A673 (cell line): ENCODE results near the gene SPO11. TPM values are rescaled to one million over a fixed set of nuclear protein-coding genes. Genes with fewer than 3 reads are reported as not detected.

Experiments
- BruUV-seq: library from RNA; stranded (reverse); fragments of 400-500 nt; replicated peaks from 2 replicates; lab custom pipeline; 2021; lab: Mats Ljungman, UMichigan
- CTCF ChIA-PET: fragments of 300-600 bp; sonication (Branson Sonifier 250); formaldehyde crosslinking; loops from one replicate; lab custom pipeline; 2022; ENCODE audit warnings: antibody characterized with exemption; lab: Charles Lee
- POLR2A ChIA-PET: fragments of 300-600 bp; sonication (Branson Sonifier 250); formaldehyde crosslinking; loops from one replicate; lab custom pipeline; 2022; ENCODE audit warnings: antibody characterized with exemption; ENCODE audit not compliant: low non-redundant PET; lab: Charles Lee
- DNase-seq: peaks from one replicate; pipeline ENCODE4 v3.0.0-alpha.2; 2015; ENCODE audit warnings: low spot score
- H3K27ac ChIP-seq: fragments of 200-600 bp; sonication (generic); 2 replicates; pipeline ENCODE4 v1.5.1; 2016; ENCODE audit warnings: mixed run types, low read depth, mild to moderate bottlenecking, mixed read lengths, antibody characterized with exemption, low read length; ENCODE audit not compliant: poor library complexity, severe bottlenecking
- H3K27me3 ChIP-seq: fragments of 200-600 bp; sonication (generic); replicated peaks from 2 replicates; pipeline ENCODE4 v1.6.1; 2017; ENCODE audit warnings: mixed run types, low read depth, mild to moderate bottlenecking, mixed read lengths, antibody characterized with exemption, low read length; ENCODE audit not compliant: insufficient read depth, poor library complexity
- H3K36me3 ChIP-seq: fragments of 200-600 bp; sonication (generic); 2 replicates; pipeline ENCODE4 v1.6.1; 2016; ENCODE audit warnings: mixed run types, mild to moderate bottlenecking, mixed read lengths, antibody characterized with exemption, low read length; ENCODE audit not compliant: insufficient read depth, poor library complexity, severe bottlenecking
- H3K4me1 ChIP-seq: fragments of 200-600 bp; sonication (generic); 2 replicates; pipeline ENCODE4 v1.6.1; 2017; ENCODE audit warnings: mixed run types, mild to moderate bottlenecking, mixed read lengths, antibody characterized with exemption, low read length; ENCODE audit not compliant: insufficient read depth, poor library complexity, severe bottlenecking
- H3K4me3 ChIP-seq: fragments of 200-600 bp; sonication (generic); 2 replicates; pipeline ENCODE4 v1.5.1; 2016; ENCODE audit warnings: low read depth, mixed run types, mild to moderate bottlenecking, mixed read lengths, low read length; ENCODE audit not compliant: poor library complexity, severe bottlenecking
- H3K9me3 ChIP-seq: fragments of 200-600 bp; sonication (generic); 2 replicates; pipeline ENCODE4 v1.6.1; 2016; ENCODE audit warnings: mixed run types, low read depth, mild to moderate bottlenecking, mixed read lengths, antibody characterized with exemption, low read length; ENCODE audit not compliant: poor library complexity, severe bottlenecking
- CTCF ChIP-seq: fragments of 300-800, 200-600 bp; sonication (generic); conservative IDR thresholded peaks from 2 replicates; pipeline ENCODE4 v1.5.1; 2017; ENCODE audit warnings: low read depth, mild to moderate bottlenecking, antibody characterized with exemption, low read length, moderate library complexity, mixed read lengths
- EZH2 ChIP-seq: fragments of 200-600 bp; sonication (generic); IDR thresholded peaks from 2 replicates; pipeline ENCODE4 v1.6.1; 2017; ENCODE audit warnings: borderline replicate concordance, low read depth, mild to moderate bottlenecking, mixed read lengths, antibody characterized with exemption, low read length; ENCODE audit not compliant: poor library complexity, severe bottlenecking
- intact Hi-C: fragments of 100-400 bp; cut with micrococcal nuclease; formaldehyde crosslinking; loops from one replicate; pipeline ENCODE4 v1.10.0; 2022; ENCODE audit not compliant: unreplicated experiment
- total RNA-seq: library from RNA; stranded (reverse); gene quantifications from 2 replicates; pipeline ENCODE4 v1.2.3, GENCODE V29; 2021

The SPO11 gene
- total RNA-seq, 1 experiment from 2014 or later = not detected

- DNase-seq = no peak
- no peak for TF ChIP-seq EZH2
- TF ChIP-seq CTCF = no peak
- ChIA-PET CTCF (no interaction called here), POLR2A (no interaction called here)
- BruUV-seq = no TSS peak
- Histone ChIP-seq H3K9me3 (no peaks in the 10 kb centered on the region), H3K36me3 (no peaks in the 10 kb centered on the region), H3K27me3 (peaks cover 32% of the 10 kb centered on the region), H3K4me3 (no peak overlapping the region), H3K4me1 (no peaks in the 10 kb centered on the region), H3K27ac (no peak overlapping the region)
- intact Hi-C loops = no loop called here
Measured at GRCh38 chr20:57317316-57317788, 12.3 kb upstream of the SPO11 start.

- Histone ChIP-seq H3K27me3 (peaks cover 27% of the 10 kb centered on the region), H3K4me3 (no peak overlapping the region), H3K9me3 (no peaks in the 10 kb centered on the region), H3K4me1 (no peaks in the 10 kb centered on the region), H3K27ac (no peak overlapping the region), H3K36me3 (no peaks in the 10 kb centered on the region)
- BruUV-seq = no TSS peak
- no peak for TF ChIP-seq EZH2
- TF ChIP-seq CTCF = no peak
- intact Hi-C loops = no loop called here
- CTCF ChIA-PET = no interaction called here
- DNase-seq = no peak
- POLR2A ChIA-PET = no interaction called here
Measured at GRCh38 chr20:57317789-57318371, 11.7 kb upstream of the SPO11 start.

- H3K9me3 ChIP-seq = no peaks in the 10 kb centered on the region
- no TSS peak for BruUV-seq
- H3K4me1 ChIP-seq = no peaks in the 10 kb centered on the region
- ChIA-PET CTCF (no interaction called here), POLR2A (no interaction called here)
- TF ChIP-seq CTCF = no peak
- no peak for TF ChIP-seq EZH2
- DNase-seq = no peak
- no peaks in the 10 kb centered on the region for H3K36me3 ChIP-seq
- intact Hi-C loops = no loop called here
- no peak overlapping the region for H3K4me3 ChIP-seq
- H3K27ac ChIP-seq = no peak overlapping the region
- peaks cover 10% of the 10 kb centered on the region for H3K27me3 ChIP-seq
Measured at GRCh38 chr20:57319584-57319983, 10.0 kb upstream of the SPO11 start.
